GM18498 (cell line): ENCODE measurements around the gene PDE7B.

ENCODE experiments used
- ATAC-seq: cut with Tn5 transposase; IDR thresholded peaks from one replicate; pipeline ENCODE4 v1.9.1; 2021; ENCODE audit warnings: mild to moderate bottlenecking, moderate library complexity; ENCODE audit not compliant: unreplicated experiment

PDE7B gene

GRCh38 chr6:136022224-136022874 lies 170.8 kb downstream of the PDE7B start:
- ATAC-seq: no peak

- ATAC-seq: no peak
Observed at GRCh38 chr6:136024711-136025110, 173.2 kb downstream of the PDE7B start.

- ATAC-seq: no peak
Observed at GRCh38 chr6:136025736-136026135, 174.2 kb downstream of the PDE7B start.

GRCh38 chr6:136030131-136030530 lies 178.6 kb downstream of the PDE7B start:
- no peak for ATAC-seq

GRCh38 chr6:136031982-136032381 lies 180.5 kb downstream of the PDE7B start:
- no peak for ATAC-seq

- ATAC-seq: no peak
Observed at GRCh38 chr6:136033416-136033815, 181.9 kb downstream of the PDE7B start.

- ATAC-seq: no peak
Observed at GRCh38 chr6:136034422-136034821, 182.9 kb downstream of the PDE7B start.

GRCh38 chr6:136035378-136036070 lies 184.0 kb downstream of the PDE7B start:
- ATAC-seq: no peak

GRCh38 chr6:136036071-136036380 lies 184.5 kb downstream of the PDE7B start:
- no peak for ATAC-seq

- ATAC-seq: no peak
Observed at GRCh38 chr6:136036601-136037000, 185.1 kb downstream of the PDE7B start.

GRCh38 chr6:136037242-136037875 lies 185.9 kb downstream of the PDE7B start:
- ATAC-seq: peak; percentile 59

GRCh38 chr6:136037876-136038460 lies 186.5 kb downstream of the PDE7B start:
- no peak for ATAC-seq

GRCh38 chr6:136038531-136038930 lies 187.0 kb downstream of the PDE7B start:
- no peak for ATAC-seq

- ATAC-seq: no peak
Observed at GRCh38 chr6:136039185-136039584, 187.7 kb downstream of the PDE7B start.

GRCh38 chr6:136050475-136050874 lies 199.0 kb downstream of the PDE7B start:
- ATAC-seq: no peak

GRCh38 chr6:136051140-136051775 lies 199.8 kb downstream of the PDE7B start:
- no peak for ATAC-seq

- no peak for ATAC-seq
Observed at GRCh38 chr6:136052031-136052430, 200.5 kb downstream of the PDE7B start.

- no peak for ATAC-seq
Observed at GRCh38 chr6:136058852-136059251, 207.4 kb downstream of the PDE7B start.

GRCh38 chr6:136059308-136059707 lies 207.8 kb downstream of the PDE7B start:
- ATAC-seq: no peak

- no peak for ATAC-seq
Observed at GRCh38 chr6:136060052-136060451, 208.6 kb downstream of the PDE7B start.

- ATAC-seq: no peak
Observed at GRCh38 chr6:136060759-136061158, 209.3 kb downstream of the PDE7B start.
